H1 (cell line): ENCODE data around the gene CATSPERD. TPM values are rescaled to one million over a fixed set of nuclear protein-coding genes. Genes with fewer than 3 reads are reported as not detected.

Experiments used
- RAD21 ChIP-seq, 2 experiments: IDR thresholded peaks in 1 of 2; conservative IDR thresholded peaks in 1 of 2; 2 replicates each; pipeline ENCODE4 v1.6.1; 2011; ENCODE audit warnings: low read depth in 2 of 2, low read length in 2 of 2, improper control_type of control experiment in 1 of 2, inconsistent platforms in 1 of 2, mild to moderate bottlenecking in 1 of 2, moderate library complexity in 1 of 2
- polyA plus RNA-seq, 7 experiments: library from polyadenylated mRNA; depleted of rRNA in 3 of 7; stranded (reverse) in 5 of 7; unstranded in 2 of 7; fragments of >200 nt in 5 of 7; fragments of 200-250 nt in 2 of 7; gene quantifications; 1 replicate in 5 of 7; 2 replicates in 1 of 7; 4 replicates in 1 of 7; pipeline versions ENCODE4 v1.2.1 to v1.2.3, GENCODE V29; 2011 to 2013; ENCODE audit warnings: missing spikeins in 2 of 7, mixed read lengths in 2 of 7
- total RNA-seq: library from RNA; stranded (reverse); fragmentation: NEBNext Ultra II Directional; extraction: Animal tissue kit (Norgen Biotek cat#: 25700); gene quantifications from 2 replicates; pipeline ENCODE4 v1.2.1, GENCODE V29; 2021

Gene CATSPERD
- total and polyA plus RNA-seq, 2 of the 8 experiments (the other 6 are each of a cell fraction or from before 2014, with no cell fraction given) = 0.12 TPM; not detected in 1

DNA sequence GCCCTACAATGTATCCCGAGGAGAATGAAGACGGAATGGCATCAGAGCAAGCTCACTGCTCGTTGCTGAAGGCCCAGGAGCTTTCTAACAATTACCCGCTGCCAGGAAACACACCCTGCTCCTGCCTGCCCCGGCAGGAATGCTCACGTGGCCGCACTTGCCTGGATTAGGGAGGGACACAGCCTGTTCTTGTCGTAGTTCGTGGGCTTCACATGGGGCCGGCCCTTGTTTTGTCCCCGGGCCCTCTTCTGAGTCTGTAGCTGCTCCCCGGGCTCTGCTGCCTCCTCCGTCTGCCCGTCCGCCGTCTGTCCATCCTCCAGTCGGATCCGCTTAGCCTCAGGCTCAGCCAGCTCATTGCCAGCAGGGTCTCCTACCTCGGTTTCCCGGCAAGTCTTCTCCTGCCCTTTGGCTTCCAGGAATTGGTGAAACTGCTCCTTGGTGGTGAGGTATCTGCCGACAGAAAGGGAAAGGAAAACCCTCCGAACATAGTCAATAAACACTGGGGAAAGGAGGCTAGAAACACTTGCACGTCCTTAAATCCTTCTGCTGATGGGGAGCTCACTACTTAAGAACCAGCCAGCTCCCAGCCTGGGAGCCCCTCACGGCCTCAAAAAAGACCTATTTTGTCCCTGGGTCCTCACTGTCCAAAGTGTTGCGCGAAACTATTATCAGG is 69.6 kb downstream of the CATSPERD start (continued):
- TF ChIP-seq RAD21 (IDR thresholded peaks at IDR 0.05 in 1 of 2, conservative IDR thresholded peaks at IDR 0.05 in 1 of 2; ENCODE audit: low read depth in 2 of 2, low read length in 2 of 2) = no peak
